Keratinocyte (primary cell): ENCODE measurements around the gene NOL3. TPM values are rescaled to one million over a fixed set of nuclear protein-coding genes. Genes with fewer than 3 reads are reported as not detected.
A peak's percentile ranks its signal among the peaks of the same experiment; 100 is the strongest.

Experiments
- DNase-seq: peaks from one replicate; pipeline ENCODE4 v3.0.0-alpha.2; 2011; ENCODE audit warnings: low read depth, missing footprints, low spot score
- FAIRE-seq: peaks from 2 replicates; lab custom pipeline; 2011; peaks lifted over from hg19 to GRCh38; lab: Jason Lieb, UNC
- H2AFZ ChIP-seq: 2 replicates; pipeline ENCODE4 v1.6.0; 2012; ENCODE audit warnings: low read length, control low read depth, inconsistent platforms; ENCODE audit not compliant: control insufficient read depth
- H3K27ac ChIP-seq: 2 replicates; pipeline ENCODE4 v1.5.1; 2011; ENCODE audit warnings: low read length; ENCODE audit not compliant: control insufficient read depth, insufficient read depth
- H3K27me3 ChIP-seq: 3 replicates; pipeline ENCODE4 v1.6.0; 2011; ENCODE audit warnings: low read length; ENCODE audit not compliant: control insufficient read depth, insufficient read depth; ENCODE audit errors: extremely low read depth
- H3K36me3 ChIP-seq, 2 experiments: 2 replicates in 1 of 2; 3 replicates in 1 of 2; pipeline ENCODE4 v1.5.1; 2011; ENCODE audit warnings: low read length in 2 of 2, mild to moderate bottlenecking in 1 of 2; ENCODE audit not compliant: control insufficient read depth in 2 of 2, insufficient read depth in 2 of 2; ENCODE audit errors: extremely low read depth in 1 of 2
- H3K4me1 ChIP-seq: 3 replicates; pipeline ENCODE4 v1.5.1; 2011; ENCODE audit warnings: low read length; ENCODE audit not compliant: control insufficient read depth, insufficient read depth; ENCODE audit errors: extremely low read depth
- H3K4me2 ChIP-seq: 3 replicates; pipeline ENCODE4 v1.6.0; 2011; ENCODE audit warnings: low read depth, low read length; ENCODE audit not compliant: control insufficient read depth, insufficient read depth; ENCODE audit errors: extremely low read depth
- H3K4me3 ChIP-seq, 3 experiments: fragments of 200-600 bp in 1 of 3; sonication (generic) in 1 of 3; 2 replicates in 2 of 3; 3 replicates in 1 of 3; pipeline ENCODE4 v1.5.1; 2011 to 2016; ENCODE audit warnings: low read length in 3 of 3, mild to moderate bottlenecking in 3 of 3, control low read depth in 2 of 3, inconsistent platforms in 1 of 3, low read depth in 1 of 3, mixed read lengths in 1 of 3, mixed run types in 1 of 3, moderate library complexity in 1 of 3; ENCODE audit not compliant: control insufficient read depth in 2 of 3, insufficient read depth in 2 of 3; ENCODE audit errors: extremely low read depth in 1 of 3
- H3K79me2 ChIP-seq: 2 replicates; pipeline ENCODE4 v1.6.0; 2012; ENCODE audit warnings: low read length; ENCODE audit not compliant: control insufficient read depth, insufficient read depth
- H3K9ac ChIP-seq: 3 replicates; pipeline ENCODE4 v1.6.0; 2011; ENCODE audit warnings: low read length; ENCODE audit not compliant: control insufficient read depth, insufficient read depth; ENCODE audit errors: extremely low read depth
- H3K9me1 ChIP-seq: 3 replicates; pipeline ENCODE4 v1.6.0; 2011; ENCODE audit warnings: low read length; ENCODE audit not compliant: control insufficient read depth, insufficient read depth; ENCODE audit errors: extremely low read depth
- H3K9me3 ChIP-seq: 2 replicates; pipeline ENCODE4 v1.5.1; 2012; ENCODE audit warnings: low read depth, low read length; ENCODE audit not compliant: control insufficient read depth
- H4K20me1 ChIP-seq: 3 replicates; pipeline ENCODE4 v1.6.0; 2011; ENCODE audit warnings: low read length; ENCODE audit not compliant: control insufficient read depth, insufficient read depth; ENCODE audit errors: extremely low read depth
- EZH2 ChIP-seq: IDR thresholded peaks from one replicate; pipeline ENCODE4 v1.6.1; 2012; ENCODE audit warnings: inconsistent platforms, mild to moderate bottlenecking, low read length, moderate library complexity
- dilution Hi-C: fragments of 300-500 bp; cut with MboI; formaldehyde crosslinking; loops from one replicate; pipeline ENCODE4 v1.7.0; 2020; ENCODE audit warnings: low sequenced_read_pairs; ENCODE audit not compliant: extremely low pct_ligation_motif_present
- polyA plus RNA-seq, 5 experiments: library from polyadenylated mRNA; depleted of rRNA in 3 of 5; stranded (reverse) in 3 of 5; stranded (forward) in 1 of 5; unstranded in 1 of 5; fragments of >200 nt; gene quantifications; 1 replicate in 1 of 5; 2 replicates in 3 of 5; 3 replicates in 1 of 5; pipeline versions ENCODE4 v1.2.1 to v1.2.3, GENCODE V29; 2011 to 2012; ENCODE audit warnings: missing spikeins in 2 of 5, low read depth in 1 of 5, low replicate concordance in 1 of 5
- TF ChIP-seq, protein P1 (sequence below), 3 experiments: IDR thresholded peaks in 1 of 3; conservative IDR thresholded peaks in 1 of 3; optimal IDR thresholded peaks in 1 of 3; 2 replicates in 2 of 3; 3 replicates in 1 of 3; pipeline versions ENCODE3 to v1.5.1; 2011; ENCODE audit warnings: low read length in 3 of 3, mild to moderate bottlenecking in 3 of 3, moderate library complexity in 2 of 3, control low read depth in 1 of 3, inconsistent platforms in 1 of 3; ENCODE audit not compliant: insufficient read depth in 2 of 3; ENCODE audit errors: extremely low read depth in 1 of 3

NOL3 gene
- polyA plus RNA-seq, 1 donor (not counting 4 experiments of a cell fraction or from before 2014, with no cell fraction given) = 16.8 TPM

DNA sequence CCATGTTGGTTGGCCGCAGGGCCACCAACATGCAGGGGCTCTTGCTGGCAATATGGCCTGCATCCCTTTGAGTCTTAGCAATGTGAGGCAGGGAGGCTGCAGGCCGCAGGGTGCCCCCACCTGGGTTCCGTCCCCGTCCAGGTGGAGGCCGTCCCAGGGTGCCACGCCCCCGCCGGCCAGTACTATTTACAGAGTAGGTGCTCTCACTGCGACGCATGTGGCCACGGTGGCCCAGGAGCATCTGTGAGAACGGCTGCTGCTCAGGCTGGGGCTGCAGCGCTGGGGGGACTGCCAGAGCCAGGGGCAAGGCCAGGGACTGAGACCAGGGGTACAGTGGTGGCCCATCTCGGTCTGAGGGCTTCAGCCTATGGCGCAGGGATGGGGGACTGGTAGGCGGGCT lies 9.8 kb downstream of the NOL3 start:
- Histone ChIP-seq H3K79me2 (peaks cover 7% of the 10 kb centered on the region), H3K9me3 (no peaks in the 10 kb centered on the region), H3K36me3 (peaks cover 0 to 3% of the 10 kb centered on the region in 2 experiments), H4K20me1 (no peaks in the 10 kb centered on the region), H3K4me3 (no peak overlapping the region), H3K27me3 (no peaks in the 10 kb centered on the region), H3K4me2 (no peak overlapping the region), H3K9me1 (no peaks in the 10 kb centered on the region), H3K4me1 (peaks cover 45% of the 10 kb centered on the region), H2AFZ (no peak overlapping the region), H3K27ac (no peak overlapping the region), H3K9ac (no peak overlapping the region)
- FAIRE-seq (no peak), DNase-seq (no peak)
- no peak for TF ChIP-seq EZH2
- TF ChIP-seq, protein P1, sequence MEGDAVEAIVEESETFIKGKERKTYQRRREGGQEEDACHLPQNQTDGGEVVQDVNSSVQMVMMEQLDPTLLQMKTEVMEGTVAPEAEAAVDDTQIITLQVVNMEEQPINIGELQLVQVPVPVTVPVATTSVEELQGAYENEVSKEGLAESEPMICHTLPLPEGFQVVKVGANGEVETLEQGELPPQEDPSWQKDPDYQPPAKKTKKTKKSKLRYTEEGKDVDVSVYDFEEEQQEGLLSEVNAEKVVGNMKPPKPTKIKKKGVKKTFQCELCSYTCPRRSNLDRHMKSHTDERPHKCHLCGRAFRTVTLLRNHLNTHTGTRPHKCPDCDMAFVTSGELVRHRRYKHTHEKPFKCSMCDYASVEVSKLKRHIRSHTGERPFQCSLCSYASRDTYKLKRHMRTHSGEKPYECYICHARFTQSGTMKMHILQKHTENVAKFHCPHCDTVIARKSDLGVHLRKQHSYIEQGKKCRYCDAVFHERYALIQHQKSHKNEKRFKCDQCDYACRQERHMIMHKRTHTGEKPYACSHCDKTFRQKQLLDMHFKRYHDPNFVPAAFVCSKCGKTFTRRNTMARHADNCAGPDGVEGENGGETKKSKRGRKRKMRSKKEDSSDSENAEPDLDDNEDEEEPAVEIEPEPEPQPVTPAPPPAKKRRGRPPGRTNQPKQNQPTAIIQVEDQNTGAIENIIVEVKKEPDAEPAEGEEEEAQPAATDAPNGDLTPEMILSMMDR (optimal IDR thresholded peaks at IDR 0.05 in 1 of 3, IDR thresholded peaks at IDR 0.05 in 1 of 3, conservative IDR thresholded peaks at IDR 0.05 in 1 of 3; ENCODE audit: extremely low read depth in 1 of 3, insufficient read depth in 2 of 3, low read length in 3 of 3) = no peak
- dilution Hi-C loops = no loop called here

DNA sequence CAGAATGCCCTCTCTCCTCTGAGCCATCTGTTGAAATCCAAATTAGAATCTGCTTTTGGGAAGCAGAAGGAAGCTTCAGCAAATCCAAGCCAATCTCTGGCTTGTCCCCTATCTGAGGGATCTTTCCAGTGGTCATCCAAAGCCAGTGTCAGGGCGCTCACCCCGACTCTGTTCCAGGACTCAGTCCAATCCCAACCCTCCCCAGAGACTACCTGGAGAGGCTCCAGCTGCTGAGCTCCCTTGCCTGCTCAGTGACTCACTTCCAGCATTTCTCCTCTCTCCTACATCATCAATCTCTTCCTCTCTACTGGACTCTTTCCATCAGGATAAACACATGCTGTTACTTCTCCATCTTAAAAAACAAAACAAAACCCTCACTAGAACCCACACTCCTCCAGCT lies 11.0 kb downstream of the NOL3 start:
- dilution Hi-C loops = no loop called here
- H3K4me2 ChIP-seq = peak overlapping the region; percentile 33
- peaks cover 0 to 3% of the 10 kb centered on the region in 2 experiments for H3K36me3 ChIP-seq
- H3K27ac ChIP-seq = no peak overlapping the region
- no peaks in the 10 kb centered on the region for H4K20me1 ChIP-seq
- FAIRE-seq = peak; percentile 90
- DNase-seq = no peak
- H3K79me2 ChIP-seq = peaks cover 7% of the 10 kb centered on the region
- peaks cover 2% of the 10 kb centered on the region for H3K9me1 ChIP-seq
- H3K4me1 ChIP-seq = peaks cover 44% of the 10 kb centered on the region
- H2AFZ ChIP-seq = no peak overlapping the region
- no peak overlapping the region for H3K9ac ChIP-seq
- no peaks in the 10 kb centered on the region for H3K27me3 ChIP-seq
- TF ChIP-seq EZH2 = no peak
- TF ChIP-seq, protein P1 (optimal IDR thresholded peaks at IDR 0.05 in 1 of 3, IDR thresholded peaks at IDR 0.05 in 1 of 3, conservative IDR thresholded peaks at IDR 0.05 in 1 of 3; ENCODE audit: extremely low read depth in 1 of 3, insufficient read depth in 2 of 3, low read length in 3 of 3) = no peak
- H3K9me3 ChIP-seq = no peaks in the 10 kb centered on the region
- no peak overlapping the region for H3K4me3 ChIP-seq
